Endodermal cell (in vitro differentiated cells): ENCODE results near the gene HES6. TPM values are rescaled to one million over a fixed set of nuclear protein-coding genes. Genes with fewer than 3 reads are reported as not detected.
A peak's percentile ranks its signal among the peaks of the same experiment; 100 is the strongest.

Source experiments
- DNase-seq: peaks from one replicate; pipeline ENCODE4 v3.0.0-alpha.2; 2017
- H3K27ac ChIP-seq: 2 replicates; pipeline ENCODE4 v1.5.1; 2013; ENCODE audit warnings: mild to moderate bottlenecking, low read depth, low read length, moderate library complexity
- H3K27me3 ChIP-seq: 2 replicates; pipeline ENCODE4 v1.6.1; 2013; ENCODE audit warnings: mild to moderate bottlenecking, low read length, moderate library complexity; ENCODE audit not compliant: insufficient read depth, control insufficient read depth, poor library complexity, severe bottlenecking
- H3K36me3 ChIP-seq: 2 replicates; pipeline ENCODE4 v1.7.0; 2013; ENCODE audit warnings: mild to moderate bottlenecking, low read length, moderate library complexity; ENCODE audit not compliant: control insufficient read depth, insufficient read depth
- H3K4me1 ChIP-seq: one replicate; pipeline ENCODE4 v1.7.0; 2013; ENCODE audit warnings: low read length; ENCODE audit not compliant: control insufficient read depth, insufficient read depth
- H3K4me3 ChIP-seq: 2 replicates; pipeline ENCODE4 v1.5.1; 2013; ENCODE audit warnings: mild to moderate bottlenecking, low read length, moderate library complexity
- H3K9ac ChIP-seq: 2 replicates; pipeline ENCODE4 v1.6.1; 2013; ENCODE audit warnings: mild to moderate bottlenecking, low read length, moderate library complexity; ENCODE audit not compliant: poor library complexity, severe bottlenecking; ENCODE audit errors: extremely low read depth
- H3K9me3 ChIP-seq: 2 replicates; pipeline ENCODE4 v1.6.1; 2013; ENCODE audit warnings: mild to moderate bottlenecking, low read length, moderate library complexity; ENCODE audit not compliant: control insufficient read depth
- H3K27ac Mint-ChIP-seq: 2 replicates; pipeline ENCODE4 v1.8.0; 2020; ENCODE audit warnings: mixed read lengths
- H3K27me3 Mint-ChIP-seq: 2 replicates; pipeline ENCODE4 v1.8.0; 2021; ENCODE audit warnings: mild to moderate bottlenecking, mixed read lengths; ENCODE audit not compliant: insufficient read depth
- H3K36me3 Mint-ChIP-seq: 2 replicates; pipeline ENCODE4 v1.8.0; 2020; ENCODE audit warnings: low read depth, mixed read lengths
- H3K4me1 Mint-ChIP-seq: 2 replicates; pipeline ENCODE4 v1.8.0; 2020; ENCODE audit warnings: mixed read lengths
- H3K4me3 Mint-ChIP-seq: 2 replicates; pipeline ENCODE4 v1.8.0; 2020; ENCODE audit warnings: mild to moderate bottlenecking, moderate library complexity, mixed read lengths
- H3K9me3 Mint-ChIP-seq: 2 replicates; pipeline ENCODE4 v1.8.0; 2020; ENCODE audit warnings: mild to moderate bottlenecking, mixed read lengths
- WGBS, 2 experiments: methylation state at CpG; one replicate each; pipeline versions ENCODE4 v1.1.5 to v1.1.7; 2013; ENCODE audit warnings: missing lambda C conversion rate in 2 of 2, mixed read lengths in 1 of 2; ENCODE audit not compliant: insufficient coverage in 1 of 2, insufficient read length in 1 of 2; 5-methylcytosine and 5-hydroxymethylcytosine counted together
- total RNA-seq, 2 donors: library from RNA; stranded (reverse); fragmentation: NEBNext Ultra II Directional in 1 of 2; extraction: Animal tissue kit (Norgen Biotek cat#: 25700) in 1 of 2; gene quantifications; 2 replicates in 1 of 2; 3 replicates in 1 of 2; pipeline ENCODE4 v1.2.1, GENCODE V29; 2021
- TF ChIP-seq, protein P1 (sequence below): fragments of 200-600 bp; sonication (generic); conservative IDR thresholded peaks from 2 replicates; pipeline ENCODE4 v1.5.0; 2021; ENCODE audit warnings: antibody characterized with exemption, mild to moderate bottlenecking

HES6 gene
- total RNA-seq, 2 donors from 2014 or later: 17.8 to 26.3 TPM

DNA sequence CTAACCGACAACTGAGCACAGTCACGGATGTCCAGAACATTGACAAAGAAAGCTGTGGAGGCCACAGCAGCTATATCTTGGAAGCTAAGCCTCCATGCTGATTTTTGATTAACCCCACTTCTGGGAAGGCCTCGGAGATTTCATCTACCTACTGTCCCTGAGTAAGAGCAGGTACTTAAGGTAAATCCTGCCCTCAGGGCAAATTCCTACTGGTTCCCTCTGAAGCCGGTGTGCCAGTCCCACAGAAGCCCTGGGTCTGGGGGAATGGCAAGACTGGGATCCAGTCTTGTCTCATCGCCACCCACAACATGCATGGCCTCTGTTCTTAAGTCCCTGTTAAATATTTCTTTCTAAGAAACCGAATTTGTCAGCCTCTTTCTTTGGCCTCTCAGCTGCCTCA is 29.9 kb upstream of the HES6 start:
- H3K4me1 ChIP-seq: no peaks in the 10 kb centered on the region
- no peak overlapping the region for H3K4me3 ChIP-seq
- no peaks in the 10 kb centered on the region for H3K27me3 ChIP-seq
- peaks cover 60% of the 10 kb centered on the region for H3K36me3 ChIP-seq
- Mint-ChIP-seq H3K27me3 (no peaks in the 10 kb centered on the region), H3K27ac (no peak overlapping the region), H3K4me3 (no peak overlapping the region), H3K9me3 (no peaks in the 10 kb centered on the region), H3K36me3 (peaks cover 55% of the 10 kb centered on the region), H3K4me1 (no peaks in the 10 kb centered on the region)
- no peak overlapping the region for H3K27ac ChIP-seq
- no peak for DNase-seq
- 89 to 90% methylated on average over 4 to 6 of the region's 6 CpGs for WGBS, 2 experiments
- no peaks in the 10 kb centered on the region for H3K9me3 ChIP-seq
- TF ChIP-seq, protein P1, sequence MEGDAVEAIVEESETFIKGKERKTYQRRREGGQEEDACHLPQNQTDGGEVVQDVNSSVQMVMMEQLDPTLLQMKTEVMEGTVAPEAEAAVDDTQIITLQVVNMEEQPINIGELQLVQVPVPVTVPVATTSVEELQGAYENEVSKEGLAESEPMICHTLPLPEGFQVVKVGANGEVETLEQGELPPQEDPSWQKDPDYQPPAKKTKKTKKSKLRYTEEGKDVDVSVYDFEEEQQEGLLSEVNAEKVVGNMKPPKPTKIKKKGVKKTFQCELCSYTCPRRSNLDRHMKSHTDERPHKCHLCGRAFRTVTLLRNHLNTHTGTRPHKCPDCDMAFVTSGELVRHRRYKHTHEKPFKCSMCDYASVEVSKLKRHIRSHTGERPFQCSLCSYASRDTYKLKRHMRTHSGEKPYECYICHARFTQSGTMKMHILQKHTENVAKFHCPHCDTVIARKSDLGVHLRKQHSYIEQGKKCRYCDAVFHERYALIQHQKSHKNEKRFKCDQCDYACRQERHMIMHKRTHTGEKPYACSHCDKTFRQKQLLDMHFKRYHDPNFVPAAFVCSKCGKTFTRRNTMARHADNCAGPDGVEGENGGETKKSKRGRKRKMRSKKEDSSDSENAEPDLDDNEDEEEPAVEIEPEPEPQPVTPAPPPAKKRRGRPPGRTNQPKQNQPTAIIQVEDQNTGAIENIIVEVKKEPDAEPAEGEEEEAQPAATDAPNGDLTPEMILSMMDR: no peak
- no peak overlapping the region for H3K9ac ChIP-seq

DNA sequence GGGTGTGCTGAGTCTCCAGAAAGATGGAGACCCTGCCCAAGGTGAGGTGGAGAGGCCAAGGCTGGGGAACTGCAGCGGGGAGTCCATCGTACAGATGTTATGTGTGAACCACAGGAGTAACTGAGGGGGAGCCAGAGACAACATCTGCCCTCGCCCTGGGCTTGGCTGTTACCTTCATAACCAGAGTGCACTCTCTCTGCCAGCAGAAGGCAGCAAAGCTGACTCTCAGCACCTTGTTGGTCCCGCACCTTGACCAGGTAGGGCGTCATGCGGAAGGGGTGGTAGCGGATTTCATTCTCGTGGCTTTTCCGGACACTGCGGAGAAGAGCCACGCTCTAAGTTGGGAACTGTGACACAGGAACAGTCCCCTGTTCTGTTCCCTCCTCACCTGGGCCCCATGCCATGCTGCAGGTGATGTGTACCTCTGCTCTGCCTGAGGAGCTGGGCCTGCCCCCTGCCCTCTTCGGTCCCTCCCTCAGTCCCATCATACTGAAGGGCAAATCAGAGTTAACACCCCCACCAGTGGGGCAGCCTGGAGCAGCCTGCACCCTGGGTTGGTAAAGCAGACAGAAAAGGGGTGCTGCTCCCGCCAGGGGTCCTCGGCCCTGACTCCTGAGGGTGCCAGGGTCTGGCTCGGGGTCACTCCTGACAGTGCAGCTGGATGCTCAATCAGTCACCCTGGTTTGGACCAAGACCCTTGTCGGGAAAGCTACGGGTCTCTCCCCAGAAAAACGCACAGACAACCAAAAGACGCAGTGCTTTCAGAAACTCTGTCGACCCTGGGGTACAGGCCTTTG is 28.2 kb upstream of the HES6 start:
- peaks cover 46% of the 10 kb centered on the region for H3K36me3 Mint-ChIP-seq
- DNase-seq: no peak

DNA sequence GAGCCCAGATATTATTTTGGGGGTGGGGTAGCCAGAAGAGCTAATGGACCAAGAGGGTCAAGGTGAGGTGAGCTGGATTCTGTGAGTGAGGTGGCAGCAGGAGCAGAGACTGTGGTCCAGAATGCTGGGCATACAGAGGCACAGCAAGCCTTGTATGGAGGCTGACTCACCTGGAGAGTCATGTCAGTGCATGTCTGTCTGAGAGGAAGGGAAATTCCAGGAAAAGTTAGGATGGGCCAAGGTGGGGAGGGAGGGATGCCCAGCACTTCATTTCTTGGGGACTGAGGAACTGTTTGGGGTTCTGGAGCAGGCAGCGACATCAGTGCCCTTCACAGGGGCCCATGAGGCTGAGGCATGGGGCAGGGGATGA is 27.5 kb upstream of the HES6 start:
- DNase-seq: no peak
- Histone ChIP-seq H3K4me1 (no peaks in the 10 kb centered on the region), H3K27me3 (no peaks in the 10 kb centered on the region), H3K9me3 (no peaks in the 10 kb centered on the region), H3K9ac (no peak overlapping the region), H3K36me3 (peaks cover 53% of the 10 kb centered on the region), H3K27ac (no peak overlapping the region), H3K4me3 (no peak overlapping the region)
- H3K4me1 Mint-ChIP-seq: peaks cover 4% of the 10 kb centered on the region
- H3K27me3 Mint-ChIP-seq: no peaks in the 10 kb centered on the region
- no peak overlapping the region for H3K4me3 Mint-ChIP-seq
- WGBS, 2 experiments: 94% methylated on average over 1 of the region's 1 CpG; no CpG with 5 or more reads in 1 of the 2 experiments
- H3K36me3 Mint-ChIP-seq: peaks cover 41% of the 10 kb centered on the region
- H3K9me3 Mint-ChIP-seq: no peaks in the 10 kb centered on the region
- no peak overlapping the region for H3K27ac Mint-ChIP-seq
- TF ChIP-seq, protein P1: no peak

More for the DNA sequence above, 28.2 kb upstream of the HES6 start:
- no peaks in the 10 kb centered on the region for H3K9me3 Mint-ChIP-seq
- Histone ChIP-seq H3K27ac (no peak overlapping the region), H3K27me3 (no peaks in the 10 kb centered on the region), H3K4me1 (no peaks in the 10 kb centered on the region), H3K4me3 (no peak overlapping the region), H3K9ac (no peak overlapping the region), H3K9me3 (no peaks in the 10 kb centered on the region), H3K36me3 (peaks cover 53% of the 10 kb centered on the region)
- no peak overlapping the region for H3K27ac Mint-ChIP-seq
- TF ChIP-seq, protein P1: peak; percentile 37
- no peaks in the 10 kb centered on the region for H3K27me3 Mint-ChIP-seq
- WGBS, 2 experiments: 94 to 95% methylated on average over 19 to 20 of the region's 20 CpGs
- H3K4me3 Mint-ChIP-seq: no peak overlapping the region
- peaks cover 3% of the 10 kb centered on the region for H3K4me1 Mint-ChIP-seq
